ENCODE results near the gene LRRC36.

Gene LRRC36

GRCh38 chr16:67278773-67279295 is 47.8 kb upstream of the LRRC36 start (continued):
- TF ChIP-seq PRDM2 (tag by site-specific recombination; IDR thresholded peaks at IDR 0.05; ENCODE audit: borderline replicate concordance) (0 out of 2 replicates have a peak, but pooled peaks have one; percentile 54), ZNF391 (tag by site-specific recombination; IDR thresholded peaks at IDR 0.05; ENCODE audit: borderline replicate concordance, low read depth) (no peak), ZNF664 (tag by site-specific recombination; IDR thresholded peaks at IDR 0.05) (no peak), ZNF707 (tag by site-specific recombination; IDR thresholded peaks at IDR 0.05) (no peak), ZNF629 (tag by site-specific recombination; IDR thresholded peaks at IDR 0.05) (no peak), ZNF157 (tag by site-specific recombination; IDR thresholded peaks at IDR 0.05) (no peak), ZNF324 (tag by site-specific recombination; IDR thresholded peaks at IDR 0.05) (no peak), ZNF202 (tag by site-specific recombination; IDR thresholded peaks at IDR 0.05; ENCODE audit: borderline replicate concordance) (no peak), GLIS2 (tag by site-specific recombination; IDR thresholded peaks at IDR 0.05) (peak; percentile 84), ZNF560 (tag by site-specific recombination; IDR thresholded peaks at IDR 0.05; ENCODE audit: borderline replicate concordance) (no peak), ZNF366 (tag by site-specific recombination; conservative IDR thresholded peaks at IDR 0.05) (no peak), MYNN (tag by site-specific recombination; IDR thresholded peaks at IDR 0.05; ENCODE audit: borderline replicate concordance) (no peak), ZNF394 (tag by site-specific recombination; IDR thresholded peaks at IDR 0.05; ENCODE audit: borderline replicate concordance) (no peak), ZSCAN30 (tag by site-specific recombination; IDR thresholded peaks at IDR 0.05) (no peak), ZNF571 (tag by site-specific recombination; IDR thresholded peaks at IDR 0.05) (no peak), ZNF792 (tag by site-specific recombination; IDR thresholded peaks at IDR 0.05) (no peak), GLIS1 (tag by site-specific recombination; IDR thresholded peaks at IDR 0.05) (peak; percentile 77), SP7 (tag by site-specific recombination; IDR thresholded peaks at IDR 0.05) (0 out of 2 replicates have a peak, but pooled peaks have one; percentile 9), ZNF112 (tag by site-specific recombination; IDR thresholded peaks at IDR 0.05) (no peak), ZNF530 (tag by site-specific recombination; IDR thresholded peaks at IDR 0.05; ENCODE audit: low read depth) (no peak), ZNF184 (tag by site-specific recombination; IDR thresholded peaks at IDR 0.05) (no peak), KLF1 (tag by site-specific recombination; IDR thresholded peaks at IDR 0.05) (no peak), ZNF610 (tag by site-specific recombination; IDR thresholded peaks at IDR 0.05; ENCODE audit: borderline replicate concordance) (no peak), ZNF211 (tag by site-specific recombination; IDR thresholded peaks at IDR 0.05; ENCODE audit: low read depth) (no peak), BCL11A (tag by site-specific recombination; IDR thresholded peaks at IDR 0.05; ENCODE audit: low read depth) (no peak)
- TF ChIP-seq, protein P1, sequence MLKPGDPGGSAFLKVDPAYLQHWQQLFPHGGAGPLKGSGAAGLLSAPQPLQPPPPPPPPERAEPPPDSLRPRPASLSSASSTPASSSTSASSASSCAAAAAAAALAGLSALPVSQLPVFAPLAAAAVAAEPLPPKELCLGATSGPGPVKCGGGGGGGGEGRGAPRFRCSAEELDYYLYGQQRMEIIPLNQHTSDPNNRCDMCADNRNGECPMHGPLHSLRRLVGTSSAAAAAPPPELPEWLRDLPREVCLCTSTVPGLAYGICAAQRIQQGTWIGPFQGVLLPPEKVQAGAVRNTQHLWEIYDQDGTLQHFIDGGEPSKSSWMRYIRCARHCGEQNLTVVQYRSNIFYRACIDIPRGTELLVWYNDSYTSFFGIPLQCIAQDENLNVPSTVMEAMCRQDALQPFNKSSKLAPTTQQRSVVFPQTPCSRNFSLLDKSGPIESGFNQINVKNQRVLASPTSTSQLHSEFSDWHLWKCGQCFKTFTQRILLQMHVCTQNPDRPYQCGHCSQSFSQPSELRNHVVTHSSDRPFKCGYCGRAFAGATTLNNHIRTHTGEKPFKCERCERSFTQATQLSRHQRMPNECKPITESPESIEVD (tag by site-specific recombination; IDR thresholded peaks at IDR 0.05), result no peak
- TF ChIP-seq, protein P2, sequence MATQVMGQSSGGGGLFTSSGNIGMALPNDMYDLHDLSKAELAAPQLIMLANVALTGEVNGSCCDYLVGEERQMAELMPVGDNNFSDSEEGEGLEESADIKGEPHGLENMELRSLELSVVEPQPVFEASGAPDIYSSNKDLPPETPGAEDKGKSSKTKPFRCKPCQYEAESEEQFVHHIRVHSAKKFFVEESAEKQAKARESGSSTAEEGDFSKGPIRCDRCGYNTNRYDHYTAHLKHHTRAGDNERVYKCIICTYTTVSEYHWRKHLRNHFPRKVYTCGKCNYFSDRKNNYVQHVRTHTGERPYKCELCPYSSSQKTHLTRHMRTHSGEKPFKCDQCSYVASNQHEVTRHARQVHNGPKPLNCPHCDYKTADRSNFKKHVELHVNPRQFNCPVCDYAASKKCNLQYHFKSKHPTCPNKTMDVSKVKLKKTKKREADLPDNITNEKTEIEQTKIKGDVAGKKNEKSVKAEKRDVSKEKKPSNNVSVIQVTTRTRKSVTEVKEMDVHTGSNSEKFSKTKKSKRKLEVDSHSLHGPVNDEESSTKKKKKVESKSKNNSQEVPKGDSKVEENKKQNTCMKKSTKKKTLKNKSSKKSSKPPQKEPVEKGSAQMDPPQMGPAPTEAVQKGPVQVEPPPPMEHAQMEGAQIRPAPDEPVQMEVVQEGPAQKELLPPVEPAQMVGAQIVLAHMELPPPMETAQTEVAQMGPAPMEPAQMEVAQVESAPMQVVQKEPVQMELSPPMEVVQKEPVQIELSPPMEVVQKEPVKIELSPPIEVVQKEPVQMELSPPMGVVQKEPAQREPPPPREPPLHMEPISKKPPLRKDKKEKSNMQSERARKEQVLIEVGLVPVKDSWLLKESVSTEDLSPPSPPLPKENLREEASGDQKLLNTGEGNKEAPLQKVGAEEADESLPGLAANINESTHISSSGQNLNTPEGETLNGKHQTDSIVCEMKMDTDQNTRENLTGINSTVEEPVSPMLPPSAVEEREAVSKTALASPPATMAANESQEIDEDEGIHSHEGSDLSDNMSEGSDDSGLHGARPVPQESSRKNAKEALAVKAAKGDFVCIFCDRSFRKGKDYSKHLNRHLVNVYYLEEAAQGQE (tag by site-specific recombination; IDR thresholded peaks at IDR 0.05), result no peak
- TF ChIP-seq, protein P3, sequence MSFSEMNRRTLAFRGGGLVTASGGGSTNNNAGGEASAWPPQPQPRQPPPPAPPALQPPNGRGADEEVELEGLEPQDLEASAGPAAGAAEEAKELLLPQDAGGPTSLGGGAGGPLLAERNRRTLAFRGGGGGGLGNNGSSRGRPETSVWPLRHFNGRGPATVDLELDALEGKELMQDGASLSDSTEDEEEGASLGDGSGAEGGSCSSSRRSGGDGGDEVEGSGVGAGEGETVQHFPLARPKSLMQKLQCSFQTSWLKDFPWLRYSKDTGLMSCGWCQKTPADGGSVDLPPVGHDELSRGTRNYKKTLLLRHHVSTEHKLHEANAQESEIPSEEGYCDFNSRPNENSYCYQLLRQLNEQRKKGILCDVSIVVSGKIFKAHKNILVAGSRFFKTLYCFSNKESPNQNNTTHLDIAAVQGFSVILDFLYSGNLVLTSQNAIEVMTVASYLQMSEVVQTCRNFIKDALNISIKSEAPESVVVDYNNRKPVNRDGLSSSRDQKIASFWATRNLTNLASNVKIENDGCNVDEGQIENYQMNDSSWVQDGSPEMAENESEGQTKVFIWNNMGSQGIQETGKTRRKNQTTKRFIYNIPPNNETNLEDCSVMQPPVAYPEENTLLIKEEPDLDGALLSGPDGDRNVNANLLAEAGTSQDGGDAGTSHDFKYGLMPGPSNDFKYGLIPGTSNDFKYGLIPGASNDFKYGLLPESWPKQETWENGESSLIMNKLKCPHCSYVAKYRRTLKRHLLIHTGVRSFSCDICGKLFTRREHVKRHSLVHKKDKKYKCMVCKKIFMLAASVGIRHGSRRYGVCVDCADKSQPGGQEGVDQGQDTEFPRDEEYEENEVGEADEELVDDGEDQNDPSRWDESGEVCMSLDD (tag by site-specific recombination; IDR thresholded peaks at IDR 0.05), result 0 out of 2 replicates have a peak, but pooled peaks have one; percentile 27
